COR-L47 (cell line): ENCODE data around the gene BAAT.
A peak's percentile ranks its signal among the peaks of the same experiment; 100 is the strongest.

ENCODE experiments used
- DNase-seq: peaks from one replicate; lab custom pipeline; 2025; lab: John Stamatoyannopoulos, UW

BAAT gene

GRCh38 chr9:101398068-101398929, 13.5 kb upstream of the BAAT start, which contains the start of the genes MRPL50 and ZNF189:
MRPL50 (minus strand) TSS chr9:101398618; CDS start chr9:101398592, 26 bp downstream.
ZNF189 (plus strand) TSS chr9:101398851; CDS start chr9:101399157, 306 bp downstream.
- DNase-seq: peak; percentile 97

GRCh38 chr9:101397746-101398067, 12.9 kb upstream of the BAAT start:
- DNase-seq: no peak

DNA sequence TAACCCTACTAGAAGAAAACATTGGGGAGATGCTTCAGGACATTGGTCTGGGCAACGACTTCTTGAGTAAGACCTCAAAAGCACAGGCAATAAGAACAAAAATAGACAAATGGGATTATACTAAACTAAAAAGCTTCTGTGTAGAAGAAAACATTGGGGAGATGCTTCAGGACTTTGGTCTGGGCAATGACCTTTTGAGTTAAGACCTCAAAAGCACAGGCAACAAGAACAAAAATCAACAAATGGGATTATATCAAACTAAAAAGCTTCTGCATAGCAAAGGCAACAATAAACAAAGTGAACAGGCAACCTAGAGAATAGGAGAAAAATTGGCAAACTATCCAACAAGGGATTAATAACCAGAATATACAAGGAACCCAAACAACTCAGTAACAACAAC, 9.9 kb upstream of the BAAT start:
- DNase-seq: no peak

- DNase-seq: no peak
Observed at GRCh38 chr9:101393135-101393534, 8.3 kb upstream of the BAAT start.

- peak; percentile 51 for DNase-seq
Observed at GRCh38 chr9:101388507-101388993, 3.7 kb upstream of the BAAT start.

DNA sequence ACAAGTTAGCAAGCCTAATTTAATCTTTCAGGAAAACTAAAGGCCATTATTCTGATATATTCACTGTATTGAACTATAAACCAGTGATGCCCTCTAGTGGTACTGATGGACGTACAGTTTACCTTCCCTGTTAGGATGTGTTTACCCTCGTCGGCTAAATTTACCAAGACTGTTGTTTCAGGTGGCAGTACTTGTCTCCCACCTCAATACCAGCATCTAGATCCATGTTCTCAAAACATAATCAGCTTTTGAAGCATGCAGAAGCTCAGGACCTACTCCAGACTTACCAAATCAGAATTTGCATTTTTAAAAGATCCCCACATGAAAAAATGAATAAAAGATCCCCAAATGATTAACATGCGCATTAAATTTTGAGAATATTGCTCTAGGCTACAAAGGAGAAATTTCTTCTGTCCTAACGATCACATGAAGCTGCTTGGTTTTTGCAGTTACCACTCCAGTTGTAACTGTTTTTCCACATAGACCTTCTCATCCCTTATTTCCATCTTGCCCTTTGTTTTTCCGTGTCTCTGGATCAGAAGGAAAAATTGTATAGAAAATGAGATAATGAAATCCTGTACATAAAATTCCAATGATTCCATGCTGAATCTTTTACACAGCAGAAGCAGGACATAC, 3.2 kb upstream of the BAAT start:
- peak; percentile 79 for DNase-seq

- no peak for DNase-seq
Observed at GRCh38 chr9:101383361-101383760, 1.4 kb downstream of the BAAT start.

DNA sequence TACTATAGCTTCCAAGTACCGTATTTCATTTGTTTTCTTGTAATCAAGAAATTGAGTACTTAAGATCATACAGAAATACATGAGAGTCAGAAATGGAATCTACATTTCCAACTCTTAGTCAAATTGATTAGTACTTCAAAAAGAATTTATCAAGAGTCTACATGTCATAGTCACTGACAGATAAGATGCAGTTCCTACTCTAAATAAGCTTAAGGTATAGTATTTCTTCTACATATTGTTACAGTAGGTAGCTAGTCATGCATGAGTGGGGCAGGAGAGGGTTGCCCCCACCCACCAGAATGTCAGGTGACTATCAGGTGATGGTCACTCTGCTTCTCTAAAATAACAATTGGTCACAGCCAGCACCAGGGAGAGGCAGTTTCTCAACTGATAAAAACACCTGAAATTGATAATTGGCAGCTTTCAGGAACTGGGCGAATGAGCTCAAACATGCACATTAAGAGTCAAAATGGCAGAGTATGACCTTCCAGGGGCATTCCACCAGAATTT, 2.9 kb downstream of the BAAT start:
- DNase-seq: no peak

DNA sequence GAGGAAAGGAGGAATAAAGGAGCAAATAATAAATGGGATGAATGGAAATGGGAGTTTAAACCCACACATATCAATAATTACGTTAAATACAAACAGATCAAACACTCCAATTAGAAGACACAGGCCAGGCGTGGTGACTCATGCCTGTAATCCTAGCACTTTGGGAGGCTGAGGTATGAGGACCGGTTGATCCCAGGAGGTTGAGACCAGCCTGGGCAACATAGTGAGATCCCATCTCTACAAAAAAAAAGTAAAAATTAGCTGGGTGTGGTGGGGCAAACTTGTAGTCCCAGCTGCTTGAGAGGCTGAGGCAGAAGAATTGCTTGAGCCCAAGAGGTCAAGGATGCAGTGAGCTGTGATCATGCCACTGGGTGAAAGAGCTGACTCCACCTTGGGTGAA, 3.7 kb downstream of the BAAT start:
- no peak for DNase-seq

GRCh38 chr9:101380295-101380694, 4.5 kb downstream of the BAAT start:
- no peak for DNase-seq

DNA sequence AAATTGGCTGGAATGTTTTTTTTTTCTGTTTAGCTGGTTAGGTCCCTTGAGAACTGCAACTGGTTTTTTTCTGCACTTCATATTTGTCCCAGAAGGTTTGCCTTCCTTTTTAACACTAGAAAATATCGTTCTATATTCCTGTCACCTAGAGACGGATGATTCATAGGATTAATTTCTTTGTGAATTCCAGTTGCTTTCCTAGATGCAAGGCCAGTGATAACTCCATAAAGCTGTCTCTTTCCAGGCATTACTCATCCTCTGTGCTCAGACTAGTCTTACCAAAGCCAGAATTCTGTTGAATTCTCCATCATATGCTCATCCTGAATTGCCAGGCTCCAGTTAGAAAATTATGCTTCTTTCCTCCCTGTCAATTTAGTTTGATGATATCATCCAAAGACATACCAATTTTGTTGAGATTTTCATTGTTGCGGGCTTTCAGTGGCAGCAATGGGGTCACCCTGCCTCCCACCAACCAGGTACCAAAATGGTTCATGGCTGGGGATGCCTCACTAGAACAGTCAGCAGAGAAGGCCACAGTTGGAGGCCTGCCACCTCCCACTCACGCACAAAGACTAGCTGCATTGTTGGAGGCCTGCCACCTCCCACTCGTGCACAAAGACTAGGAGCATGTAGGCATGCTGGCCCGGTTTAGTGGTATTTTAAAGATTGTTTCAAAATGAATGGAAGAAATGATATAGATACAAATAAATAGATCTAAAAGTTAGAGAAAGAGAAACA, 8.5 kb downstream of the BAAT start:
- DNase-seq: no peak

- DNase-seq: no peak
Observed at GRCh38 chr9:101375546-101375945, 9.3 kb downstream of the BAAT start.

DNA sequence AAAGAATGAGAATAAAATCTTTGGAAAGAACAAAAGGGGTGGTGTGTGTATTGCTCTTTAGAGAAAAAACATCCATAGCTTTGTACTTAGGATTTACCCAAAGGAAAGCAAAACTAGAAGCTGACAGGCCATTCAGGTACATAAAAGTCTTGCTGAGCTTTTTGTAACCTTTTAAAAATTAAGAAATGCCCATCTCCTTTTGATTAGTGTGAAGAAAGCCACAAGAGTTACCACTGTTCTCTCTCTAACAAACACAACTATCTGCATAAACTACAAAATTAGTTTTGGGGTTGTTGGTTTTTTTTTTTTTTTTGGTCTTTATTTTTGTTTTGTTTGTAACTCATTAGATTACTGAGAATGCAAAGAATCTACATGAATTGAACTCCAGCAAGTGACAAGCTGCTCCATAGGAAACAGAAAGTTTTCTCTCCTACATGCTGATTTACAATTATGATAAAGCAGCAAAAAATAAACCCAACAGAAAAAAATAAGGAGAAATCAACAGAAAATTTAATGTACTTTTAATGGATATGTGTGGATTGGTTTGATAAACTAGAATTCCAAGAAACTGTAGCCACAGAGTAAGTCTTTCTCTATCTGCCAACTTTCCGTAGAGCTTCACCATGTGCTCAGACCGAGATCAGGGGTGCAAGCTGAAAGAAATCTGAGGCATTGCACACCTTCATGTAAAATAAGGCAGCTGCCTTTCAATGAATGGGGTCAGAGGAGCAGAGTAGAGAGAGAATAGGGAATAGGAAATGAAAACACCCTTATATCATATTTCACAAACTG, 12.3 kb downstream of the BAAT start:
- DNase-seq: no peak

- no peak for DNase-seq
Observed at GRCh38 chr9:101371813-101372212, 13.0 kb downstream of the BAAT start.

DNA sequence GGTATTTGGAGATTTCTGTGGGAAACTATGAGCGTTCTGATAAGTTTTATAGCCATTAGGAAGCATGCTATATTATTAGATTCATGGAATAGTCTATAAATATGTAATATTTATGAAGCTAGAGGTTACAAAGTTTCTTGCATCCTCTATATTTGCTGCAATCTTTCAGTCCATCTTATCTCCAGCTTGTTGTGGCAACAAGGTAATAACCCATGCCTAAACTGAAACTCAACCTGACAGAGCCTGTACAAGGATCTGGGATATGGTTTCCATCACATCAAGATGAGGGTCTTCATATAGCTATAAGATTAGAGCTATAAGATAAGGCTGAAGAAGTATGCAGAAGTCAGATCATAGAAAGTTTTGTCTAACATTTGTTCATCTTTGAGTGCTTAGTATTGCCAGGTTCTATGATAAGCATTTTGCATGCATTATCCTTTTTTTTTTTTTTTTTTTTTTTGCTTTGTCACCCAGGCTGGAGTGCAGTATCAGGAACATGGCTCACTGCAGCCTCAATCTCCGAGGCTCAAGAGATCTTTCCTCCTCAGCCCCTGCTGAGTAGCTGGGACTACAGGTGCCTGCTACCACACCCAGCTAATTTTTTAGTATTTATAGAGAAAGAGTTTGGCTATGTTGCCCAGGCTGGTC, 14.8 kb downstream of the BAAT start:
- DNase-seq: no peak

- DNase-seq: no peak
Observed at GRCh38 chr9:101369286-101369685, 15.5 kb downstream of the BAAT start.

DNA sequence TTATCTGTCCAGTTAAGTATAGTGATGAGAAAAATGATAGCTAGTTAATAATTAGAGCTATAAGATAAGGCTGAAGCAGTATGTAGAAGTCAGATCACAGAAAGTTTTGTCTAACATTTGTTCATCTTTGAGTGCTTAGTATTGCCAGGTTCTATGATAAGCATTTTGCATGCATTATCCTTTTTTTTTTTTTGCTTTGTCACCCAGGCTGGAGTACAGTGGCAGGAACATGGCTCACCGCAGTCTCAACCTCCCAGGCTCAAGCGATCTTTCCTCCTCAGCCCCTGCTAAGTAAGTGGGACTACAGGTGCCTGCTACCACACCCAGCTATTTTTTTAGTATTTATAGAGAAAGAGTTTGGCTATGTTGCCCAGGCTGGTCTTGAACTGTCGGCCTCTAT, 17.5 kb downstream of the BAAT start:
- DNase-seq: no peak

DNA sequence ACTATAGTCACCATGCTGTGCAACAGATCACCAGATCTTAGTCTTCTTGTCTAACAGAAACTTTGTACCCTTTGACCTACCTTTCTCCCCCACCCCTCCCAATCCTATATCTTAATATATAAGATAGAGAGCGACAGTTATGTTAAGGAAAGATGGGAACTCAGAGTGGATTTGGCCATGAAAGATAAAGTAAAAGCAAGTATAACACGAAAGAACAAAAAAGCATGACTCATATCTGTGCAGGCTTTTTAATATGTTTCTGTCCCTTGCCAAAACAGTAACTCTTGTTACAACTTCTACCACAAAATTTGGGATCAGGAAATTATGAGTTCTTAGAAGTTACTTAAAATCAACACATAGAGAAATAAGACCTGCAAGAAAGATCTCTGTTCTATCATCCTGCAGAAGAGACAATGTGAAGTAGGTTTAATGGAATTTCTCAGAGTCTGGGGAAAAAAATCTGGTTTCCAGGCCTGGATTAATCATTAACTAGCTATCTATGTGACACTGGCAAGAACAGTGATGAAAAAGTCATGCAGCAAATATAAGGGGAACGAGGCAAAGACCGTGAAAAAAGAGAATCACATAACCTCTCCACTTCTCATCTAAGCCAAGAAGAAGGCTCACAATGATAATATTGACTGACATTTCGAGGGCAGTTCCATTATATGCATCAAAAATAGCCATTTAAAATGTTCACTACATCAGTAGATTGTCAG, 18.6 kb downstream of the BAAT start:
- DNase-seq: no peak

GRCh38 chr9:101365181-101365580, 19.6 kb downstream of the BAAT start:
- DNase-seq: no peak

GRCh38 chr9:101362450-101362849, 22.4 kb downstream of the BAAT start:
- DNase-seq: no peak
